ENCODE measurements around the gene SLC51A.
"Not testable (repeated sequence)": the region's sequence is repeated elsewhere in the genome, so short reads cannot be mapped to it uniquely, and the experiment has no call there.

SLC51A gene

DNA sequence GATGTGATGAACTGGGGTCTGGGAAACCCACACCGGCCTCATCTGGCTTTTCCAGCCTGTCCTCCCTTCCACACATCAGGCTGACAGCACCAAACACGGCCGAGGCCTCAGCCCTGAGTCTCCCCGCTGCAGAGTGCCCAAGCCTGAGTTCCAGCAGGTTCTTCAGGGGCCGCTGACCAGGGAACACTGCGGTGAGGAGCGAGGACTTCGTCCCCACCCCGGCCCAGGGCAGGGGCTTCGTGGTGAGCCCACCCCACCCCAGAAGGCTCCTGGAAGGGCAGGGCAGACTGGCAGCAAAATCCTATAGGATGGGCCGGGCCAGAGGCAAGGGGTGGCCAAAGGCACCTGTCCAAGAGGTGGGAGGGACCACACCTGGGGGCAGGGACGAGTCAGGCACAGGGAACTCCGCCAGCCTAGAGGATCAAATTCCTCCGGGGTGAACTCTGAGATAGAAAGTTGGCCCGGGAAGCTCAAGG lies at the start of gene SLC51A:
TSS of gene SLC51A (plus strand) at position 446 of the 476 bp plus-strand sequence. CDS start 179 bp downstream, outside the sequence.
- in situ Hi-C loops (cut with MboI; ENCODE audit: low pct_unique_long_range_greater_than_20kb, low sequenced_read_pairs) = loop anchor here (25.0 kb wide), 1 partner anchor 504 kb away; the partner anchor contains the start of gene MUC20

DNA sequence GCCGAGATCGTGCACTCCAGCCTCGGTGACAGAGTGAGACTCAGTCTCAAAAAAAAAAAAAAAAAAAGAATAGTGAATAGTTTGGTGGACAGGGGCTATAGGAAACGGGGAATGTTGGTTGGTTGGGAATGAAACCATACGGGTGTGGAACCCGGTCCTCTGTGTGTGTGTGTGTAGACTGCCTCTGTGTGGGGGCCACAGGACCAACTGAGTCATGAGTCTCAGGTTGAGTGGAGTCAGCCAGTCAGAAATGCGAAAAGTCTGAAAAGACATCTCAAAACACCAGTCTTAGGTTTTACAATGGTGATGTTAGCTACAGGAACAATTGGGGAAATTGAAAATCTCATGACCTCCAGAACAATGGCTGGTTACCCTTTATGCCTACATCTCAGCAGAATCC lies 49.6 kb upstream of the SLC51A start:
- in situ Hi-C loops (cut with MboI; ENCODE audit: low pct_unique_long_range_greater_than_20kb, low sequenced_read_pairs) = no loop called here
- no peak for DNase-seq

More for the DNA sequence above, at the start of gene SLC51A:
- no peak for DNase-seq

- in situ Hi-C loops (cut with MboI; ENCODE audit: low pct_unique_long_range_greater_than_20kb, low sequenced_read_pairs) = no loop called here
- DNase-seq = no peak
Observed at GRCh38 chr3:196168808-196169391, 47.4 kb upstream of the SLC51A start.

DNA sequence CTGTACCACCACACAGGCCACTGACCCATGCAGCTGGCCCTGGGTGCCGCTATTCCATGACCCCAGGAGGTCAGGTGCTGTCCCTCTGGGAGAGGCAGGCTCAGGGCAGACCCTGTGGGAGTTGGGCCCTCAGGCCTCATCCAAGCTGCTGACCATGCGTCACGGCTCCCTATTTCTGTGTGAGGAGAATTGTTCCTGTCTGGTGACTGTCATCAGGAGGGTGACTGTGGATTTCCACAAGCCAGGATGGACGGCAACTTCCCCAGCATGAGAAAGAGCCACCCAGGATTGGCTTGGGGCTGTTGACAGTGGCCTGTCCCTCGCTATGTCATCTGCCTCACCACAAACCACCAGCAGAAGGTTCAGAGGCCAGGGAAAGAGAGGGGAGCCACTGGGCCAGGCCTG lies 46.5 kb upstream of the SLC51A start:
- no peak for DNase-seq
- in situ Hi-C loops (cut with MboI; ENCODE audit: low pct_unique_long_range_greater_than_20kb, low sequenced_read_pairs) = no loop called here

- in situ Hi-C loops (cut with MboI; ENCODE audit: low pct_unique_long_range_greater_than_20kb, low sequenced_read_pairs); DNase-seq: not testable (repeated sequence)
Observed at GRCh38 chr3:196170296-196170695, 46.0 kb upstream of the SLC51A start.

GRCh38 chr3:196174652-196175051 lies 41.7 kb upstream of the SLC51A start:
- DNase-seq = no peak
- in situ Hi-C loops (cut with MboI; ENCODE audit: low pct_unique_long_range_greater_than_20kb, low sequenced_read_pairs) = no loop called here

DNA sequence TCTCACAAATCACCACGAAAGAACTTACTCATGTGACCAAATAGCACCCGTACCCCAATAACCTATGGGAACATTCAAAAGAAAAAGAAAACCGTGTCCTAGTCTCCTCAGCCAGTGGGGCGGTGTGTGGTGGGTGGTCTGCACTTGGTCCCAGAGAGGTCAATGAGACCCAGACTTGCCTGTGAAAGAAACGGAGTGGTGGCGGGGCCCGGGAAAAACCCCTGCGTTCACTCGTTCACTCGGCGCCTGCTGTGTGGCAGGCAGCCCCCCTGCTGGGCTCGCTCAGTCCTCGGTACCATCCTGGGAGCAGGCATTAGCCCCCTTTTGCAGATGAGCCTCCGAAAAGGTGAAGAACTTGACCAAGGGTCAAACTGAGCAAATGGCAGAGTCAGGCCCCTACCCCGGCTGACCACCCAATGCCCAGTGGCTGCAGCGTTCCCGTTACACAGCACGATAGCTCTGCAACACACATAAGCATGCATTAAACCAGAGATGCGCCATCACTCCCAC lies 41.2 kb upstream of the SLC51A start:
- in situ Hi-C loops (cut with MboI; ENCODE audit: low pct_unique_long_range_greater_than_20kb, low sequenced_read_pairs) = no loop called here
- DNase-seq = no peak

GRCh38 chr3:196175722-196176121 lies 40.6 kb upstream of the SLC51A start:
- no peak for DNase-seq
- in situ Hi-C loops (cut with MboI; ENCODE audit: low pct_unique_long_range_greater_than_20kb, low sequenced_read_pairs) = no loop called here

DNA sequence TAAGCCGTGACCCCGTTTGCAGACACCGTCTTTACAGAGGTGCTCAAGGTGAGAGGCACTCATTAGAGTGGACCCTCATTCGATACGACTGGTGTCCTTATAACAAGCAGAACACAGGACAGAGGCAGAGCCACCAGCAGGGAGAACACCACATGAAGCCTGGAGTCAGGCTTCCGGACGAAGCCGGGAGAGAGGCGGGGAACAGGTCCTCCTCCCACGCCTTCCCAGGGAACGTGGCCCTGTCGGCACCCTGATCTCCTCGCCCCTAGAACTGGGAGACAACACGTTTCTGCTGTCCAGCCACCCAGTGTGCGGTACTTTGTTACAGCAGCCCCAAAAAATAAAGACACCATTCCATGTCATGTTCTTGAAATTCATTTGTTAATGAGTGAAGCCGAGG lies 38.8 kb upstream of the SLC51A start:
- no peak for DNase-seq
- in situ Hi-C loops (cut with MboI; ENCODE audit: low pct_unique_long_range_greater_than_20kb, low sequenced_read_pairs) = no loop called here

DNA sequence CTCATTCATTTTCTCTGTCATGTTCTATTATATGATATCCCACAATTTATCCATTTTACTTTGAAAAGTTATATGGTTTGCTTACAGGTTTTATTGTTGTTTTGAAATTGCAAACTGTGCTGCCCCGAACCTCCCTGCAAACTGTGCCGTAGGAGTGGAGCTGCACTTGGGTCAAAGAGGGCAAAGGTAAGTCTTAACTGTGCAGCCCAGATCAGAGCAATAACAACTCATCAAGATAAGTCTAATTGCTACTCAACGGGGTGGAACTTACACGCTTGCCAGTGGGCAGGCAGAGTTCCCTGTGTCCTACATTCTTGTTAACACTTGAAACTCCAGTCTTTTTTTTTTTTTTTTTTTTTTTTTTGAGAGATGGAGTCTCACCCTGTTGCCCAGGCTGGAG lies 38.4 kb upstream of the SLC51A start:
- no peak for DNase-seq
- in situ Hi-C loops (cut with MboI; ENCODE audit: low pct_unique_long_range_greater_than_20kb, low sequenced_read_pairs) = no loop called here

DNA sequence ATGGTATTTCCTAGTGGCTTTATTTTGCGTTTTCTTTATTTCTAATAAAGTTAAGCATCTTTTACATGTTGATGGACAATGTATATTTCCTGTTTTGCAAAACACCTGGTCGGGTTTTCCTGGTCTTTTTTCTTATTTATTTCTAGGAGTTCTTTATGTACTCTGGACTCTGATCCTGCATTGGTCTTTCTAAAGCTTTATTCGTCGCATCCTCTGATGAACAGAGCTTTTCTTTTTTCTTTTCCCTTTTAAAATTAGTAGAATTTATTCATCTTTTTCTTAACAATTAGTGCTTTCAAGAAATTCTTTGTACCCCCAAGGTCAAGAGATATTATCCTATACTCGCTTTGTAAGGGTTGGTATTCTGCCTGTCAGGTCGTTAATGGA lies 37.3 kb upstream of the SLC51A start:
- in situ Hi-C loops (cut with MboI; ENCODE audit: low pct_unique_long_range_greater_than_20kb, low sequenced_read_pairs) = no loop called here
- DNase-seq = no peak

GRCh38 chr3:196179380-196180308 lies 36.7 kb upstream of the SLC51A start:
- in situ Hi-C loops (cut with MboI; ENCODE audit: low pct_unique_long_range_greater_than_20kb, low sequenced_read_pairs) = no loop called here
- peak; percentile 76 for DNase-seq

DNA sequence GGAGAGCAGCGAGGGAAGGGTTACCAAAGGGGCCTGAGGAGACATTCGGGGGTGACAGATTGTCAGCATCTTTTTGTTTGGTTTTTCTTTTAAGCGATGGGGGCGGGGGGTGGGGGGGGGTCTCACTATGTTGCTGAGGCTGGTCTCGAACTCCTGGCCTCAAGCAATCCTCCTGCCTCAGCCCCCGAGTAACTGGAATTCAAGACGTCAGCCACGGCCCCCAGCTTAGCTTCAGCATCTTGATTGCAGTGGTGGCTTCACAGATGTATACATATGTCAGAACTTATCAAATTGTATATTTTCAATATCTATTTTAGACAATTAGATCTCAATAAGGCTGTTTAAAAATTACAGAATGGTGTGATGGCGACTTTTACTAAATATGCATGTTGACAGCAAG lies 36.0 kb upstream of the SLC51A start:
- in situ Hi-C loops (cut with MboI; ENCODE audit: low pct_unique_long_range_greater_than_20kb, low sequenced_read_pairs) = no loop called here
- DNase-seq = no peak

DNA sequence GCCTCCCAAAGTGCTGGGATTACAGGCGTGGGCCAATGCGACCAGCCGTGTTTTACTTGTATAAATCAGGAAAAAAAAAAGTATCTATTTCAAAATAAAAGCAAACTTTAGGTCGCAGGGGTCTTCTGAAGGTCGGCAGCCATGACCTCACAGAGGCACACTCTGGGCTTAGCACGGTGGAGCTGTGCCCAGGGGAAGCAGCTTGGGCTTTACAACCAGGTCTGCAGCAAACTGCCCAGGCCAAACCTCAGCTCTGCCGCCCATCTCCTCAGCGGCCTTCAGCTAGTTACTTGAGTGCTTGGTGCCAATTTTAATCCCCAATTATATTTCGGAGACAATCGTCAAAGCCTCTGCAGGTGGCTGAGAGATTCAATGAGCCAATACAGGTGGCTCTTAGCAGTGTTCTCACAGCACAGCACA lies 35.2 kb upstream of the SLC51A start:
- peak; percentile 36 for DNase-seq
- in situ Hi-C loops (cut with MboI; ENCODE audit: low pct_unique_long_range_greater_than_20kb, low sequenced_read_pairs) = no loop called here

- DNase-seq; in situ Hi-C loops (cut with MboI; ENCODE audit: low pct_unique_long_range_greater_than_20kb, low sequenced_read_pairs): not testable (repeated sequence)
Observed at GRCh38 chr3:196184169-196184432, 32.2 kb upstream of the SLC51A start.

DNA sequence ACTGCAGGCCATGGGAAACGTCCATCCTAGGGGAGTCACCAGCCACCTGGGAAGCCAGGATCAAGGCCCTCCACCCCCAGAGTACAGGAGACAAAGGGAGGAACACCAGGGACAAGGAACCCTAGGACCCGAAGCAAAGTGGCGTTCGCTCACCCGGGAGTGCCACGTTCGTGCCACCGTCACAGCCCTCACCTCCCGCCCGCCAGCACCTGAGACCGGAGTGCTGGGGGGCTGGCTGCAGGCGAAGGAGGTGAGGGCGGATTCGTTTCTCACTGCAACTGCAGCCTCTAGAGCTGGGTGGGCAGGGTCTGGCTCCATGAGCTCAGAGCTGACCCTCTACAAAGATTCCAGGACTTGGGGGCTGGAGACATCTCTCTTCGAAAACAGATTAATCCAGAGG lies 31.5 kb upstream of the SLC51A start:
- in situ Hi-C loops (cut with MboI; ENCODE audit: low pct_unique_long_range_greater_than_20kb, low sequenced_read_pairs) = no loop called here
- no peak for DNase-seq

DNA sequence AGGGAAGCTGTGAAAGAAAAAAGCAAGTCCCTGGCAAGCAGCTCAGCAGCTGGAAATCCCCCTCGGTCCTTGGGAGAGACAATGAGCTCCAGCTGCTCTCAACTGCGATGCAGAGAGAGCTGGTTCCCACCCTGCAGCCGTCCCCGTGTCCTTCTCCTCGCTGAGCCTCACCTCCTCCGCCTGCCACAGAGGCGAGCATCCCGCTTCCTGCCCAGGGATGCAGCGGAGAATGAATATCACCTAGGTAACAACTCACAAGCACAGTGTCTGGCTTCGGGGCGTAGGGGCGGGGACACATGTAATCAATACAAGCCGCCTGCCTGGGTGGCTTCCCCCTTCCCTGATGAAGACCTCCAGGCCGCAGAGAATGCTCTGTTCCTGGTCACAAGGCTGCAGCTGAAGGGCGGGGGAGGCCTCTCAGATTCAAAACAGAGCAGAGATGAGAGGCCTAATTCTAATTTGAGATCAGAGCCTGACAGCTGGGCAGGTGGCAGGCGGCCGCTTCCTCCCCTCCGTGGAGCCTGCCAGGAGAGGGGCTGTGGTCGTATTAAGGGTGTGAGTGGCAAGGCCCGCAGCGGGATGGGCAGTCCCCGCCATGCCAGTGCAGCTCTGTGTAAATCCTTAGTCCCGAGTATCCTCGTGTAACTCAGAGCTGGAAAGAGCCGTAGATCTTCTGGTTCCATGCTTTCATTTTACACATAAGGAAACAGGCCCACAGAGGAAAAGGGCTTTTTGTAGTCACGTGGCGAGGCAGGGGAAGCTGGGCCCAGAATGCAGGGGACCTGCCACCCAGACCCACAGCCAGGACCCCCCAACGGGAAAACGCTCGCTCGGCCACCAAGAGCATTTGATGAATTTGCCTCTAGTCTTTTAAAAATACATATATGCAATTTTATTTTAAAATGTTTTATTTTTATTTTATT lies 29.4 kb upstream of the SLC51A start:
- in situ Hi-C loops (cut with MboI; ENCODE audit: low pct_unique_long_range_greater_than_20kb, low sequenced_read_pairs) = no loop called here

DNA sequence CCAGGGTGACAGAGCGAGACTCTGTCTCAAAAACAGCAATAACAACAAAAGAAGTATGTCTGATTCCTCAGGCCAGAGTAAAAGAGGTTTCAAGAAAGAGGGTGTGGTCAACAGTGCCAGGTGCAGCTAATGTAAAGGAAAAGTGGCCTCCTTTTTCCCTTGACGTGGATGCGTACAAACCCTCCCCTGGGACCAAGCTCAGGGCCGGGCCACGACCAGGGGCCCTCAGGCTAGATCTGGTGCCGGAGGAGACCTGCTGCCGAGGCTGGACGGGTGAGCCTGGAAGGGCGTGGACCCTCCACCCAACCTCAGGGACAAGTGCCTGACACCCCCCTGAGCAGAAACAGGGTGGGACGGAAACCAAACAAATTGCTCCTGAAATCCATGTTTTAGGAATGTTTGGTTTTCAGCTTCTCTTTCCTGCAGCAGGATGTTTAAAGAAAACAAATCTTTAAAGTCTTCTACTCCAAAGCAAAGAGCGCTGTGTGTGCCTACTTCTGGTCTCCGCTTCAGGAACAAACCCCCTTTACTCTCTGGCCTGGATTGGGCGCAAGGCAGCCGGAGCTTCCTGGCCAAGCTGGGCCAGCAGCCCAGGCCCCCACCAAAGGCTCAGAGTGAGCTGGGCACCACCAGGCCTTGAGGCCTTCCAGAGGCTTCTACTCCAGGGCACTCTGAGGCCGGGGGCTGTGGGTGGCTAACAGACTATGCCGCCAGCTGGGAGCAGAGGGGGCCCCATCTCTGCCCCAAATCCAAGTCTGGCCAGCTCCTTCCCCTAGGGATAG lies 26.6 kb upstream of the SLC51A start:
- in situ Hi-C loops (cut with MboI; ENCODE audit: low pct_unique_long_range_greater_than_20kb, low sequenced_read_pairs) = no loop called here
- DNase-seq = no peak

More for the DNA sequence above, 29.4 kb upstream of the SLC51A start:
- peak; percentile 76 for DNase-seq
